PC-9 (cell line): Measurements from ENCODE around the gene RASSF4. TPM values are rescaled to one million over a fixed set of nuclear protein-coding genes. Genes with fewer than 3 reads are reported as not detected.

ENCODE experiments used
- BruUV-seq: library from RNA; stranded (reverse); fragments of 400-500 nt; replicated peaks from 2 replicates; lab custom pipeline; 2021; lab: Mats Ljungman, UMichigan
- CTCF ChIA-PET: fragments of 300-600 bp; sonication (Branson Sonifier 250); formaldehyde crosslinking; loops from one replicate; lab custom pipeline; 2022; ENCODE audit warnings: antibody characterized with exemption; lab: Charles Lee
- POLR2A ChIA-PET: fragments of 300-600 bp; sonication (Branson Sonifier 250); formaldehyde crosslinking; loops from one replicate; lab custom pipeline; 2022; ENCODE audit warnings: antibody characterized with exemption; ENCODE audit not compliant: unreplicated experiment; lab: Charles Lee
- DNase-seq, 2 experiments: peaks; one replicate each; pipeline versions ENCODE4 v3.0.0 to v3.0.0-alpha.2; 2015 to 2022; ENCODE audit warnings: mixed read lengths in 1 of 2
- H2AFZ ChIP-seq: fragments of 200-600 bp; sonication (generic); 2 replicates; pipeline ENCODE4 v1.8.1; 2017; ENCODE audit warnings: antibody characterized with exemption
- H3F3A ChIP-seq: fragments of 200-600 bp; sonication (generic); 2 replicates; pipeline ENCODE4 v1.8.1; 2017; ENCODE audit warnings: antibody characterized with exemption, mild to moderate bottlenecking, low read depth; ENCODE audit not compliant: insufficient read depth
- H3K27ac ChIP-seq: fragments of 200-600 bp; sonication (generic); 2 replicates; pipeline ENCODE4 v1.6.1; 2016; ENCODE audit warnings: mixed run types
- H3K27me3 ChIP-seq: fragments of 200-600 bp; sonication (generic); 2 replicates; pipeline ENCODE4 v1.6.1; 2016; ENCODE audit warnings: low read depth, mixed run types; ENCODE audit not compliant: insufficient read depth
- H3K36me3 ChIP-seq: fragments of 200-600 bp; sonication (generic); 2 replicates; pipeline ENCODE4 v1.6.1; 2016; ENCODE audit warnings: low read depth, mixed run types
- H3K4me1 ChIP-seq: fragments of 200-600 bp; sonication (generic); replicated peaks from 2 replicates; pipeline ENCODE4 v1.6.1; 2016; ENCODE audit warnings: mixed run types; ENCODE audit not compliant: insufficient read depth
- H3K4me2 ChIP-seq: fragments of 200-600 bp; sonication (generic); 2 replicates; pipeline ENCODE4 v1.6.1; 2017; ENCODE audit warnings: mixed run types
- H3K4me3 ChIP-seq: fragments of 200-600 bp; sonication (generic); 2 replicates; pipeline ENCODE4 v1.6.1; 2016; ENCODE audit warnings: mixed run types
- H3K79me2 ChIP-seq: fragments of 200-600 bp; sonication (generic); 2 replicates; pipeline ENCODE4 v1.6.1; 2017; ENCODE audit warnings: low read depth, mixed run types
- H3K9me2 ChIP-seq: fragments of 200-600 bp; sonication (generic); 2 replicates; pipeline ENCODE4 v1.8.1; 2017; ENCODE audit warnings: mild to moderate bottlenecking; ENCODE audit not compliant: insufficient read depth
- H3K9me3 ChIP-seq: fragments of 200-600 bp; sonication (generic); 2 replicates; pipeline ENCODE4 v1.8.1; 2016; ENCODE audit warnings: low read depth; ENCODE audit not compliant: insufficient read depth
- H4K20me1 ChIP-seq: fragments of 200-600 bp; sonication (generic); 2 replicates; pipeline ENCODE4 v1.8.1; 2017; ENCODE audit not compliant: insufficient read depth
- CTCF ChIP-seq: fragments of 200-600 bp; sonication (generic); conservative IDR thresholded peaks from 2 replicates; pipeline ENCODE4 v1.6.1; 2017; ENCODE audit warnings: mixed run types, antibody characterized with exemption, mild to moderate bottlenecking, moderate library complexity
- EZH2 ChIP-seq: fragments of 200-600 bp; sonication (generic); IDR thresholded peaks from 2 replicates; pipeline ENCODE4 v1.8.0; 2017; ENCODE audit warnings: antibody characterized with exemption, low read depth
- intact Hi-C: fragments of 100-400 bp; cut with micrococcal nuclease; formaldehyde crosslinking; loops from one replicate; pipeline ENCODE4 v1.10.0; 2022; ENCODE audit not compliant: unreplicated experiment
- total RNA-seq: library from RNA; stranded (reverse); gene quantifications from 2 replicates; pipeline ENCODE4 v1.2.3, GENCODE V29; 2021

RASSF4 gene
- total RNA-seq, 1 experiment from 2014 or later: 6.5 TPM

- Histone ChIP-seq H2AFZ (no peak overlapping the region), H3K79me2 (peaks cover 8% of the 10 kb centered on the region), H3K4me2 (no peak overlapping the region), H3K36me3 (peaks cover 29% of the 10 kb centered on the region; the same call in 1 of the 2 replicates), H4K20me1 (no peaks in the 10 kb centered on the region), H3K9me2 (no peaks in the 10 kb centered on the region), H3K27me3 (no peaks in the 10 kb centered on the region), H3K9me3 (peaks cover 15% of the 10 kb centered on the region), H3F3A (peaks cover 14% of the 10 kb centered on the region), H3K27ac (no peak overlapping the region), H3K4me3 (no peak overlapping the region), H3K4me1 (peaks cover 23% of the 10 kb centered on the region)
- CTCF ChIA-PET: interaction anchor here (1.0 kb wide), 1 partner anchor 25 kb away, joined by 3 read pairs; the partner anchor contains the start of gene DEPP1
- no TSS peak for BruUV-seq
- no peak for DNase-seq
- POLR2A ChIA-PET: interaction anchor here (0.6 kb wide), 1 partner anchor 129 kb away, joined by 6 read pairs; no protein-coding TSS in a partner anchor
- intact Hi-C loops: loop anchor here (5.0 to 10.0 kb wide), 2 partner anchors 41 to 371 kb away; partner anchors contain the start of gene ALOX5
- no peak for TF ChIP-seq CTCF
- no peak for TF ChIP-seq EZH2
Measured at GRCh38 chr10:45003432-45004000, 43.9 kb downstream of the RASSF4 start.

- CTCF ChIA-PET: interaction anchor here (1.0 kb wide), 1 partner anchor 26 kb away, joined by 3 read pairs; the partner anchor contains the start of gene DEPP1
- no TSS peak for BruUV-seq
Measured at GRCh38 chr10:45004661-45005060, 45.1 kb downstream of the RASSF4 start.

GRCh38 chr10:45005284-45005683 is 45.7 kb downstream of the RASSF4 start:
- H3K27me3 ChIP-seq: no peaks in the 10 kb centered on the region
- peaks cover 18% of the 10 kb centered on the region for H3K4me1 ChIP-seq
- H3K36me3 ChIP-seq: peaks cover 29% of the 10 kb centered on the region; the same call in 1 of the 2 replicates
- no peaks in the 10 kb centered on the region for H4K20me1 ChIP-seq
- no peak overlapping the region for H2AFZ ChIP-seq
- ChIA-PET POLR2A (no interaction called here), CTCF (no interaction called here)
- H3K27ac ChIP-seq: no peak overlapping the region
- no peak overlapping the region for H3K4me3 ChIP-seq
- H3K79me2 ChIP-seq: peaks cover 8% of the 10 kb centered on the region
- peaks cover 15% of the 10 kb centered on the region for H3K9me3 ChIP-seq
- no peaks in the 10 kb centered on the region for H3K9me2 ChIP-seq
- peaks cover 14% of the 10 kb centered on the region for H3F3A ChIP-seq
- H3K4me2 ChIP-seq: no peak overlapping the region
- intact Hi-C loops: loop anchor here (5.0 to 10.0 kb wide), 3 partner anchors 232 to 462 kb away; partner anchors contain the start of gene ALOX5
- TF ChIP-seq EZH2: no peak
- TF ChIP-seq CTCF: no peak
- BruUV-seq: no TSS peak
- DNase-seq: no peak

More at GRCh38 chr10:45004661-45005060, 45.1 kb downstream of the RASSF4 start:
- DNase-seq: no peak
- Histone ChIP-seq H3K79me2 (peaks cover 8% of the 10 kb centered on the region), H3K9me2 (no peaks in the 10 kb centered on the region), H3K36me3 (peaks cover 29% of the 10 kb centered on the region; the same call in 1 of the 2 replicates), H3K4me1 (peaks cover 23% of the 10 kb centered on the region), H3K27ac (no peak overlapping the region), H3K27me3 (no peaks in the 10 kb centered on the region), H2AFZ (no peak overlapping the region), H3K4me2 (no peak overlapping the region), H4K20me1 (no peaks in the 10 kb centered on the region), H3F3A (peaks cover 14% of the 10 kb centered on the region), H3K9me3 (peaks cover 15% of the 10 kb centered on the region), H3K4me3 (no peak overlapping the region)
- intact Hi-C loops: loop anchor here (5.0 to 10.0 kb wide), 4 partner anchors 42 to 463 kb away; partner anchors contain the start of gene ALOX5
- POLR2A ChIA-PET: interaction anchor here (0.7 kb wide), 1 partner anchor 1553 kb away, joined by 6 read pairs; no protein-coding TSS in a partner anchor
- TF ChIP-seq EZH2 (no peak), CTCF (no peak)
